Caco-2 (cell line): ENCODE measurements around the gene SLC22A23. TPM values are rescaled to one million over a fixed set of nuclear protein-coding genes. Genes with fewer than 3 reads are reported as not detected.
A peak's percentile ranks its signal among the peaks of the same experiment; 100 is the strongest.
"Not testable (repeated sequence)": the region's sequence is repeated elsewhere in the genome, so short reads cannot be mapped to it uniquely, and the experiment has no call there.

Source experiments
- BruUV-seq: library from RNA; stranded (reverse); fragments of 400-500 nt; replicated peaks from 2 replicates; lab custom pipeline; 2021; lab: Mats Ljungman, UMichigan
- CTCF ChIA-PET: fragments of 300-600 bp; sonication (Branson Sonifier 250); formaldehyde crosslinking; loops from one replicate; lab custom pipeline; 2022; ENCODE audit warnings: antibody characterized with exemption; lab: Charles Lee
- POLR2A ChIA-PET: fragments of 300-600 bp; sonication (Branson Sonifier 250); formaldehyde crosslinking; loops from one replicate; lab custom pipeline; 2022; ENCODE audit warnings: antibody characterized with exemption; lab: Charles Lee
- DNase-seq, 2 experiments: peaks; one replicate each; pipeline versions ENCODE4 v3.0.0 to v3.0.0-alpha.2; 2020 to 2022
- H3K27me3 ChIP-seq: replicated peaks from 2 replicates; pipeline ENCODE4 v1.6.0; 2011; ENCODE audit warnings: low read length; ENCODE audit not compliant: control insufficient read depth, insufficient read depth
- H3K36me3 ChIP-seq: 2 replicates; pipeline ENCODE4 v1.5.1; 2011; ENCODE audit warnings: low read length; ENCODE audit not compliant: control insufficient read depth, insufficient read depth
- H3K4me1 ChIP-seq: fragments of 250-450 bp; sonication (Bioruptor Pico); 2 replicates; pipeline ENCODE4 v1.5.1; 2020; ENCODE audit warnings: mild to moderate bottlenecking
- H3K4me3 ChIP-seq: 2 replicates; pipeline ENCODE4 v1.5.1; 2011; ENCODE audit warnings: low read depth, mild to moderate bottlenecking, control low read depth, low read length
- H3K9me3 ChIP-seq: fragments of 250-450 bp; sonication (Bioruptor Pico); 2 replicates; pipeline ENCODE4 v1.5.1; 2020; ENCODE audit warnings: mild to moderate bottlenecking, moderate library complexity
- H3K27ac Mint-ChIP-seq: one replicate; pipeline ENCODE4 v1.8.0; 2022; ENCODE audit warnings: mixed read lengths; ENCODE audit not compliant: unreplicated experiment
- H3K27me3 Mint-ChIP-seq: one replicate; pipeline ENCODE4 v1.8.0; 2022; ENCODE audit warnings: mixed read lengths; ENCODE audit not compliant: insufficient read depth, unreplicated experiment
- H3K36me3 Mint-ChIP-seq: one replicate; pipeline ENCODE4 v1.8.0; 2022; ENCODE audit warnings: mild to moderate bottlenecking, mixed read lengths; ENCODE audit not compliant: insufficient read depth, unreplicated experiment
- H3K4me1 Mint-ChIP-seq: one replicate; pipeline ENCODE4 v1.8.0; 2022; ENCODE audit warnings: low read depth, mixed read lengths; ENCODE audit not compliant: unreplicated experiment
- H3K4me3 Mint-ChIP-seq: one replicate; pipeline ENCODE4 v1.8.0; 2022; ENCODE audit warnings: mild to moderate bottlenecking, moderate library complexity, mixed read lengths; ENCODE audit not compliant: unreplicated experiment
- H3K9me3 Mint-ChIP-seq: one replicate; pipeline ENCODE4 v1.8.0; 2022; ENCODE audit warnings: mixed read lengths; ENCODE audit not compliant: unreplicated experiment
- intact Hi-C: fragments of 100-400 bp; cut with micrococcal nuclease; formaldehyde crosslinking; loops from one replicate; pipeline ENCODE4 v1.10.0; 2022; ENCODE audit not compliant: unreplicated experiment
- total RNA-seq: library from RNA; stranded (reverse); gene quantifications from 2 replicates; pipeline ENCODE4 v1.2.3, GENCODE V29; 2022
- TF ChIP-seq, protein P1 (sequence below), 2 experiments: fragments of 200-600 bp in 1 of 2; IDR thresholded peaks; 1 replicate in 1 of 2; 2 replicates in 1 of 2; pipeline versions ENCODE4 v1.5.1 to v1.8.0; 2011 to 2022; ENCODE audit warnings: antibody characterized with exemption in 1 of 2, control low read depth in 1 of 2, inconsistent platforms in 1 of 2, low read depth in 1 of 2, low read length in 1 of 2, mild to moderate bottlenecking in 1 of 2, moderate library complexity in 1 of 2; ENCODE audit not compliant: insufficient read depth in 1 of 2, severe bottlenecking in 1 of 2, unreplicated experiment in 1 of 2

SLC22A23 gene
- total RNA-seq, 1 experiment from 2014 or later, result 45.5 TPM

- H3K36me3 Mint-ChIP-seq, result peaks cover 12% of the 10 kb centered on the region
- ChIA-PET CTCF (interaction anchor here (0.8 to 1.3 kb wide), 3 partner anchors 23 to 76 kb away, joined by 3 to 5 read pairs (median 3); partner anchors contain the start of gene SLC22A23), POLR2A (interaction anchor here (0.6 kb wide), 1 partner anchor 23 kb away, joined by 3 read pairs; no protein-coding TSS in a partner anchor)
- peaks cover 64% of the 10 kb centered on the region for H3K4me1 ChIP-seq
- TF ChIP-seq, protein P1, sequence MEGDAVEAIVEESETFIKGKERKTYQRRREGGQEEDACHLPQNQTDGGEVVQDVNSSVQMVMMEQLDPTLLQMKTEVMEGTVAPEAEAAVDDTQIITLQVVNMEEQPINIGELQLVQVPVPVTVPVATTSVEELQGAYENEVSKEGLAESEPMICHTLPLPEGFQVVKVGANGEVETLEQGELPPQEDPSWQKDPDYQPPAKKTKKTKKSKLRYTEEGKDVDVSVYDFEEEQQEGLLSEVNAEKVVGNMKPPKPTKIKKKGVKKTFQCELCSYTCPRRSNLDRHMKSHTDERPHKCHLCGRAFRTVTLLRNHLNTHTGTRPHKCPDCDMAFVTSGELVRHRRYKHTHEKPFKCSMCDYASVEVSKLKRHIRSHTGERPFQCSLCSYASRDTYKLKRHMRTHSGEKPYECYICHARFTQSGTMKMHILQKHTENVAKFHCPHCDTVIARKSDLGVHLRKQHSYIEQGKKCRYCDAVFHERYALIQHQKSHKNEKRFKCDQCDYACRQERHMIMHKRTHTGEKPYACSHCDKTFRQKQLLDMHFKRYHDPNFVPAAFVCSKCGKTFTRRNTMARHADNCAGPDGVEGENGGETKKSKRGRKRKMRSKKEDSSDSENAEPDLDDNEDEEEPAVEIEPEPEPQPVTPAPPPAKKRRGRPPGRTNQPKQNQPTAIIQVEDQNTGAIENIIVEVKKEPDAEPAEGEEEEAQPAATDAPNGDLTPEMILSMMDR (IDR thresholded peaks at IDR 0.05; ENCODE audit: insufficient read depth in 1 of 2, low read depth in 1 of 2, low read length in 1 of 2, severe bottlenecking in 1 of 2, unreplicated experiment in 1 of 2), result no peak
- intact Hi-C loops, result no loop called here
- H3K9me3 ChIP-seq, result no peaks in the 10 kb centered on the region
- peak overlapping the region; percentile 73 for H3K27ac Mint-ChIP-seq
- no peaks in the 10 kb centered on the region for H3K36me3 ChIP-seq
- H3K4me3 Mint-ChIP-seq, result no peak overlapping the region
- H3K27me3 ChIP-seq, result no peaks in the 10 kb centered on the region
- H3K27me3 Mint-ChIP-seq, result no peaks in the 10 kb centered on the region
- H3K4me3 ChIP-seq, result no peak overlapping the region
- H3K4me1 Mint-ChIP-seq, result peaks cover 60% of the 10 kb centered on the region
- no peak for DNase-seq
- H3K9me3 Mint-ChIP-seq, result no peaks in the 10 kb centered on the region
- no TSS peak for BruUV-seq
These were observed 76.3 kb downstream of the SLC22A23 start for GRCh38 chr6:3380344-3381232.

GRCh38 chr6:3379482-3380060 is 77.3 kb downstream of the SLC22A23 start:
- H3K4me3 ChIP-seq, result no peak overlapping the region
- CTCF ChIA-PET, result no interaction called here
- no peaks in the 10 kb centered on the region for H3K9me3 Mint-ChIP-seq
- H3K4me1 ChIP-seq, result peaks cover 54% of the 10 kb centered on the region
- intact Hi-C loops, result no loop called here
- no peaks in the 10 kb centered on the region for H3K27me3 ChIP-seq
- POLR2A ChIA-PET, result no interaction called here
- no peaks in the 10 kb centered on the region for H3K9me3 ChIP-seq
- H3K36me3 Mint-ChIP-seq, result peaks cover 13% of the 10 kb centered on the region
- DNase-seq, result no peak
- H3K4me1 Mint-ChIP-seq, result peaks cover 51% of the 10 kb centered on the region
- H3K27ac Mint-ChIP-seq, result peak overlapping the region; percentile 16
- TF ChIP-seq, protein P1 (IDR thresholded peaks at IDR 0.05; ENCODE audit: insufficient read depth in 1 of 2, low read depth in 1 of 2, low read length in 1 of 2, severe bottlenecking in 1 of 2, unreplicated experiment in 1 of 2), result no peak
- no peaks in the 10 kb centered on the region for H3K36me3 ChIP-seq
- no peak overlapping the region for H3K4me3 Mint-ChIP-seq
- no peaks in the 10 kb centered on the region for H3K27me3 Mint-ChIP-seq
- BruUV-seq, result no TSS peak

DNA sequence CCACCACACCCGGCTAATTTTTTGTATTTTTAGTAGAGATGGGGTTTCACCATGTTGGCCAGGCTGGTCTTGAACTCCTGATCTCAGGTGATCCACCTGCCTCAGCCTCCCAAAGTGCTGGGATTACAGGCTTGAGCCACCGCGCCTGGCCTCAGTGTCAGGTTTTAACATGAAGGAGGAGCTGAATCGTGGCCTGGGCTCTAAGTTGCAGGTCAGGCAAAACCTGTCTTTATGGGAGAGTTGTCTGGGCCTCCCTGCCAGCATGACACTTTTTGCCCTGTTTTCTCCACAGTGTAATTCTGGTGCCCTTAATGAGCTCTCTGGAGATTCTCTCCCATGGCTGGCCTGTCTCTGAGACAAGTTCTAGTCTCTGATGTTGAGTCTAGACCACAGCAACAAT is 78.0 kb downstream of the SLC22A23 start:
- H3K36me3 ChIP-seq, H3K4me3 ChIP-seq, CTCF ChIA-PET, BruUV-seq, H3K27me3 ChIP-seq, H3K9me3 Mint-ChIP-seq, POLR2A ChIA-PET, H3K27me3 Mint-ChIP-seq, intact Hi-C loops, H3K4me3 Mint-ChIP-seq, DNase-seq, H3K9me3 ChIP-seq: not testable (repeated sequence)
- Mint-ChIP-seq H3K36me3 (peaks cover 18% of the 10 kb centered on the region), H3K4me1 (peaks cover 49% of the 10 kb centered on the region), H3K27ac (peak overlapping the region; percentile 16)
- peaks cover 46% of the 10 kb centered on the region for H3K4me1 ChIP-seq

DNA sequence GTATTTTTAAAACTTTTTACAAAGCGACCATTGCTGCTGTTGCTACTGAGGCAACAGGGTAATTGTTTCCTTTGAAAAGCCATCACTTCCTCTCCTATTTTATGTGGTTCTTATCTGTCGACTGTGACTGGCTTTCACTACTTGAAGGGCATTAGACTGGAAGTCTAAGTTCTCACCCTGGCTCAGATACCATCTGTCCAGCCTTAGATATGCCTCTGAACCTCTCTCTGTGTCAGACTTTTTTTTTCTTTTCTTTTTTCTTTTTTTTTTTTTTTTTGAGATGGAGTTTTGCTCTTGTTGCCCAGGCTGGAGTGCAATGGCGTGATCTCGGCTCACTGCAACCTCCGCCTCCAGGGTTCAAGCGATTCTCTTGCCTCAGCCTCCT is 78.5 kb downstream of the SLC22A23 start:
- POLR2A ChIA-PET, H3K36me3 ChIP-seq, H3K27ac Mint-ChIP-seq, H3K9me3 ChIP-seq, CTCF ChIA-PET, H3K4me3 ChIP-seq, H3K27me3 ChIP-seq, H3K27me3 Mint-ChIP-seq, H3K9me3 Mint-ChIP-seq, H3K4me3 Mint-ChIP-seq, DNase-seq, BruUV-seq, intact Hi-C loops: not testable (repeated sequence)
- H3K4me1 Mint-ChIP-seq, result peaks cover 49% of the 10 kb centered on the region
- H3K36me3 Mint-ChIP-seq, result peaks cover 20% of the 10 kb centered on the region
- H3K4me1 ChIP-seq, result peaks cover 44% of the 10 kb centered on the region
